22Rv1 (cell line): Measurements from ENCODE around the gene SELENOW.

Experiments
- H3K27ac ChIP-seq: fragments of 450-650 bp; 2 replicates; pipeline ENCODE4 v1.5.1; 2017
- ZFX ChIP-seq: fragments of 450-650 bp; IDR thresholded peaks from 2 replicates; pipeline ENCODE4 v1.6.1; 2017; ENCODE audit warnings: antibody characterized with exemption, borderline replicate concordance
- TF ChIP-seq, protein P1 (sequence below): fragments of 450-650 bp; IDR thresholded peaks from 2 replicates; pipeline ENCODE4 v1.5.1; 2017; ENCODE audit warnings: mild to moderate bottlenecking

The SELENOW gene

DNA sequence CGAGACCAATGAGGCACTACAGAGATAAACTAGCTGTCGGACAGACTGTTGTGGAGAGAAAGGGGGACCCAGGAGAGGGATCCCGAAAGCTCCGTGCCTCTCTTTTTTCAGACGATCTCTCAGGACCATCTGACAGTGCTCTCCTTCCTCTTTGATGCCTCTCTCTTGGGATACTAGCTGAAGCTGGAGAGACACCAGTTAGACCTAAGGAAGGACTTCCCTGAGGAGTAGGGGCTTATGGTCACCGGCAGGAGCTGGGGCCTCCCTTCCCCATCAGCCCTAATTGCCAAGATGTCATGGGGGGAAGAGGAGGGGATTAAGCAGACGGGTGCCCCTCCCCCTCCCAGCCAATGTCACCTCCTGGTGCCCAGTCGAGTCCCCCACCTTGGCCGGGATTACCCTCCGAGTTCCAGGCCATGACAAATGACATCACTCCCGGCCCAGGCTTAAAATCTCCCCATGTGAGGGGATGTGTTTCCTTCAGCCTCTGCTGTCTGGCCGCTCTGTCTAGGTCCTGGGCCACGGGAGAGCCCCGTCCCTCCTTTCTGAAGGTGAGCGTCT lies 43.0 kb downstream of the SELENOW start, which contains the start of gene CRX:
Gene CRX (plus strand): TSS at position 478 of the 561 bp plus-strand sequence. CDS start 12,507 bp downstream, outside the sequence.
- no peak within 1 kb of the TSS for H3K27ac ChIP-seq
- TF ChIP-seq ZFX = no peak
- TF ChIP-seq, protein P1, sequence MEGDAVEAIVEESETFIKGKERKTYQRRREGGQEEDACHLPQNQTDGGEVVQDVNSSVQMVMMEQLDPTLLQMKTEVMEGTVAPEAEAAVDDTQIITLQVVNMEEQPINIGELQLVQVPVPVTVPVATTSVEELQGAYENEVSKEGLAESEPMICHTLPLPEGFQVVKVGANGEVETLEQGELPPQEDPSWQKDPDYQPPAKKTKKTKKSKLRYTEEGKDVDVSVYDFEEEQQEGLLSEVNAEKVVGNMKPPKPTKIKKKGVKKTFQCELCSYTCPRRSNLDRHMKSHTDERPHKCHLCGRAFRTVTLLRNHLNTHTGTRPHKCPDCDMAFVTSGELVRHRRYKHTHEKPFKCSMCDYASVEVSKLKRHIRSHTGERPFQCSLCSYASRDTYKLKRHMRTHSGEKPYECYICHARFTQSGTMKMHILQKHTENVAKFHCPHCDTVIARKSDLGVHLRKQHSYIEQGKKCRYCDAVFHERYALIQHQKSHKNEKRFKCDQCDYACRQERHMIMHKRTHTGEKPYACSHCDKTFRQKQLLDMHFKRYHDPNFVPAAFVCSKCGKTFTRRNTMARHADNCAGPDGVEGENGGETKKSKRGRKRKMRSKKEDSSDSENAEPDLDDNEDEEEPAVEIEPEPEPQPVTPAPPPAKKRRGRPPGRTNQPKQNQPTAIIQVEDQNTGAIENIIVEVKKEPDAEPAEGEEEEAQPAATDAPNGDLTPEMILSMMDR = no peak

DNA sequence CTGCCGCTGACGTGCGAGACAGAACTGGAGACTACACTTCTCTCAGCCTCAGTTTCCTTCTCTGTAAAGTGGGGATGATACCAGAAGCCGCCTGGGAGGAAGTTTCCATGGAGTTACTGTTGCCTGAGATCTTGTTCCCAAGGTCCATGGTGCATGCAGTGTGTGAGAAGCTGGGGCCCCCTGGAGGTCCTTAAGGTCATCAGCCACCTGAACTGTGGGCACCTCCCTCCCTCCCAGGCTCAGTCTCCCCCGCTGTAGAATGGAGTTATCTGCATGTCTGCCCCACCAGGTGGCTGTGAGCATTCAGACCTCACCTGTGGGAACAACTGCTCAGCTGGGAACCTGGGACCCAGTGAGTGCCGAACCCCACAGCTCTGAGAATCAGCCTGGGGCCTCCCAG lies 45.9 kb downstream of the SELENOW start:
- H3K27ac ChIP-seq = no peak overlapping the region
- TF ChIP-seq, protein P1 = no peak
- TF ChIP-seq ZFX = no peak

DNA sequence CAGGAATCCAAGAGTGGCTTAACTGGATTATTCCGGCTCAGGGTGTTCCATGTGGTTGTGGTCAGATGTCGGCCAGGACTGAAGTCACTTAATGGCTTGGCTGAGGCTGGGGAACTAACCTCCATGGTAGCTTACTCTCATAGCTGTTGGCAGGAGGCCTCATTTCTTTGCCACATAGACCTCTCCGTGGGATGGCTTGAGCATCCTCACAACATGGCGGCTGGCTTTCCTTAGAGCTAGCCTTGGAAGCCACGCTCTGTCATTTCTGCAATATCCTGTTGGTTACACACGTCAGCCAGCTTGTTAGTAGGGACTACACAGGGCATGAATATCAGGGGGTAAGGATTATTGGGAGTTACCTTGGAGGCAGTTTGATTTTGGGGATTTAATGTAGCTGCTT lies 48.3 kb downstream of the SELENOW start:
- H3K27ac ChIP-seq = no peak overlapping the region
- TF ChIP-seq, protein P1 = no peak
- TF ChIP-seq ZFX = no peak

DNA sequence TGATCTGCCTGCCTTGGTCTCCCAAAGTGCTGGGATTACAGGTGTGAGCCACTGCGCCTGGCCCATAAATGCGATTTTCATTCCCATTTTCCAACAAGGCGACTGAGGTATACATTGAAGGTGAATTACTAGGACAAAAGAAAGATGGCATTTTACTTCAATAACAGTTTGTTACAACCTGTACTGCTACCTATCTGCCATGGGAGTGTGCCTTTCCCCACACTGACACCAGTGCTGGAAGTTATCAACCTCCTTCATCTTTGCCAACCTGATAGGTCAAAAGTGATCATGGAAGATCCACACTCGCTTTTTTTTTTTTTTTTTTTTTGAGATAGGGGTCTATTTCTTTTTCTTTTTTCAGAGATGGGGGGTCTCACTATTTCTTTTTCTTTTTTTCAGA lies 54.2 kb downstream of the SELENOW start:
- TF ChIP-seq, protein P1 = no peak
- TF ChIP-seq ZFX = no peak
- H3K27ac ChIP-seq = no peak overlapping the region
